HUES6 (cell line): Measurements from ENCODE around the gene RAD51B.

Source experiments
- H3K27ac ChIP-seq: 2 replicates; pipeline ENCODE4 v1.7.0; 2013; ENCODE audit warnings: low read depth, mild to moderate bottlenecking, low read length, inconsistent platforms
- H3K27me3 ChIP-seq: 2 replicates; pipeline ENCODE4 v1.6.1; 2013; ENCODE audit warnings: low read length; ENCODE audit not compliant: control insufficient read depth, insufficient read depth
- H3K36me3 ChIP-seq: 2 replicates; pipeline ENCODE4 v1.6.1; 2013; ENCODE audit warnings: low read length; ENCODE audit not compliant: control insufficient read depth, insufficient read depth
- H3K4me1 ChIP-seq: 2 replicates; pipeline ENCODE4 v1.6.1; 2013; ENCODE audit warnings: low read length; ENCODE audit not compliant: control insufficient read depth, insufficient read depth
- H3K4me3 ChIP-seq: 2 replicates; pipeline ENCODE4 v1.5.1; 2013; ENCODE audit warnings: low read depth, low read length
- H3K9ac ChIP-seq: one replicate; pipeline ENCODE4 v1.6.1; 2013; ENCODE audit warnings: mild to moderate bottlenecking, low read length
- H3K9me3 ChIP-seq: 2 replicates; pipeline ENCODE4 v1.6.1; 2013; ENCODE audit warnings: low read depth, low read length; ENCODE audit not compliant: control insufficient read depth, insufficient read depth

RAD51B gene

GRCh38 chr14:68704736-68705720 is 885.4 kb downstream of the RAD51B start:
- no peaks in the 10 kb centered on the region for H3K27me3 ChIP-seq
- no peaks in the 10 kb centered on the region; the same call in 1 of the 2 replicates for H3K4me1 ChIP-seq
- H3K36me3 ChIP-seq: no peaks in the 10 kb centered on the region
- peaks cover 6% of the 10 kb centered on the region; the same call in 1 of the 2 replicates for H3K9me3 ChIP-seq
- H3K27ac ChIP-seq: no peak overlapping the region
- H3K9ac ChIP-seq: no peak overlapping the region
- H3K4me3 ChIP-seq: no peak overlapping the region

GRCh38 chr14:68705741-68706283 is 886.2 kb downstream of the RAD51B start:
- Histone ChIP-seq H3K4me1 (no peaks in the 10 kb centered on the region; the same call in 1 of the 2 replicates), H3K9ac (no peak overlapping the region), H3K27me3 (no peaks in the 10 kb centered on the region), H3K27ac (no peak overlapping the region), H3K9me3 (0 out of 2 replicates have a peak, but pooled peaks cover 2% of the 10 kb centered on the region), H3K36me3 (no peaks in the 10 kb centered on the region), H3K4me3 (no peak overlapping the region)

GRCh38 chr14:68707482-68707881 is 887.9 kb downstream of the RAD51B start:
- Histone ChIP-seq H3K9ac (no peak overlapping the region), H3K36me3 (no peaks in the 10 kb centered on the region), H3K27ac (no peak overlapping the region), H3K27me3 (no peaks in the 10 kb centered on the region), H3K4me3 (no peak overlapping the region), H3K9me3 (no peaks in the 10 kb centered on the region), H3K4me1 (no peaks in the 10 kb centered on the region)

GRCh38 chr14:68708343-68708742 is 888.8 kb downstream of the RAD51B start:
- no peaks in the 10 kb centered on the region for H3K27me3 ChIP-seq
- no peak overlapping the region for H3K9ac ChIP-seq
- H3K4me3 ChIP-seq: no peak overlapping the region
- no peaks in the 10 kb centered on the region for H3K9me3 ChIP-seq
- H3K36me3 ChIP-seq: no peaks in the 10 kb centered on the region
- no peak overlapping the region for H3K27ac ChIP-seq
- H3K4me1 ChIP-seq: no peaks in the 10 kb centered on the region

GRCh38 chr14:68709007-68709406 is 889.4 kb downstream of the RAD51B start:
- no peaks in the 10 kb centered on the region for H3K4me1 ChIP-seq
- no peak overlapping the region for H3K4me3 ChIP-seq

GRCh38 chr14:68710776-68711175 is 891.2 kb downstream of the RAD51B start:
- Histone ChIP-seq H3K4me3 (no peak overlapping the region), H3K9ac (no peak overlapping the region), H3K4me1 (no peaks in the 10 kb centered on the region), H3K36me3 (no peaks in the 10 kb centered on the region), H3K27ac (no peak overlapping the region), H3K9me3 (no peaks in the 10 kb centered on the region), H3K27me3 (no peaks in the 10 kb centered on the region)

More at GRCh38 chr14:68709007-68709406, 889.4 kb downstream of the RAD51B start:
- Histone ChIP-seq H3K9me3 (no peaks in the 10 kb centered on the region), H3K9ac (no peak overlapping the region), H3K36me3 (no peaks in the 10 kb centered on the region), H3K27me3 (no peaks in the 10 kb centered on the region), H3K27ac (no peak overlapping the region)

- Histone ChIP-seq H3K9ac (no peak overlapping the region), H3K27ac (no peak overlapping the region), H3K27me3 (no peaks in the 10 kb centered on the region), H3K4me1 (no peaks in the 10 kb centered on the region), H3K4me3 (no peak overlapping the region), H3K36me3 (no peaks in the 10 kb centered on the region), H3K9me3 (no peaks in the 10 kb centered on the region)
These were observed 892.2 kb downstream of the RAD51B start for GRCh38 chr14:68711561-68712309.

GRCh38 chr14:68712703-68713370 is 893.3 kb downstream of the RAD51B start:
- Histone ChIP-seq H3K36me3 (no peaks in the 10 kb centered on the region), H3K4me1 (no peaks in the 10 kb centered on the region), H3K4me3 (no peak overlapping the region), H3K27me3 (no peaks in the 10 kb centered on the region), H3K27ac (no peak overlapping the region), H3K9me3 (no peaks in the 10 kb centered on the region), H3K9ac (no peak overlapping the region)

- no peaks in the 10 kb centered on the region for H3K9me3 ChIP-seq
- no peak overlapping the region for H3K27ac ChIP-seq
- H3K4me1 ChIP-seq: no peaks in the 10 kb centered on the region
- no peaks in the 10 kb centered on the region for H3K27me3 ChIP-seq
- no peaks in the 10 kb centered on the region for H3K36me3 ChIP-seq
- H3K9ac ChIP-seq: no peak overlapping the region
- no peak overlapping the region for H3K4me3 ChIP-seq
These were observed 894.2 kb downstream of the RAD51B start for GRCh38 chr14:68713782-68714181.

GRCh38 chr14:68714991-68715924 is 895.7 kb downstream of the RAD51B start:
- no peak overlapping the region for H3K4me3 ChIP-seq
- H3K27ac ChIP-seq: no peak overlapping the region
- no peaks in the 10 kb centered on the region for H3K36me3 ChIP-seq
- no peaks in the 10 kb centered on the region for H3K4me1 ChIP-seq
- no peak overlapping the region for H3K9ac ChIP-seq
- peaks cover 2% of the 10 kb centered on the region; the same call in 1 of the 2 replicates for H3K9me3 ChIP-seq
- H3K27me3 ChIP-seq: no peaks in the 10 kb centered on the region
